GM12873 (cell line): Measurements from ENCODE around the gene ELAPOR1.

ENCODE experiments used
- TF ChIP-seq, protein P1 (sequence below): IDR thresholded peaks from 2 replicates; pipeline ENCODE4 v1.5.1; 2012; ENCODE audit warnings: low read depth, mild to moderate bottlenecking, moderate library complexity, low read length, control low read depth; ENCODE audit not compliant: insufficient read depth; ENCODE audit errors: missing control alignments

Gene ELAPOR1

DNA sequence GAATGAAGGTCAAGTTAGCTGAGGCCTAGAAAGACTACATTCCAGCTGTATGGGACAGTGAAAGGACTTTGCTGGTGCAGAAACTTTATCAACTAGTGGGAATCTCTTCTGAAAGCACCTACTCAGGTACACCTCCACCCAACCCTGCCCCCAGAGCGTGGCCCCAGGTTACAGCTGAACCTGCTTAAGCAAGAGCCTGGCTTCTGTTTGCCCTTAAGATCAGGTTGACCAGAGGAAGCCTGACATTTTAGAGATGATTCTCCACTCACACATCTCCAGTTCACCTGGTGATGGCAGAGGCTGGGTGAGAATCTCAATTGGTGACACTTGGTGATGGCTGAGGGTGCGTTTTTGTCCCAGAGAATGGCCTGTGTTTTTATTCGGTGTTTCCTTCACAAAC, 24.0 kb downstream of the ELAPOR1 start:
- TF ChIP-seq, protein P1, sequence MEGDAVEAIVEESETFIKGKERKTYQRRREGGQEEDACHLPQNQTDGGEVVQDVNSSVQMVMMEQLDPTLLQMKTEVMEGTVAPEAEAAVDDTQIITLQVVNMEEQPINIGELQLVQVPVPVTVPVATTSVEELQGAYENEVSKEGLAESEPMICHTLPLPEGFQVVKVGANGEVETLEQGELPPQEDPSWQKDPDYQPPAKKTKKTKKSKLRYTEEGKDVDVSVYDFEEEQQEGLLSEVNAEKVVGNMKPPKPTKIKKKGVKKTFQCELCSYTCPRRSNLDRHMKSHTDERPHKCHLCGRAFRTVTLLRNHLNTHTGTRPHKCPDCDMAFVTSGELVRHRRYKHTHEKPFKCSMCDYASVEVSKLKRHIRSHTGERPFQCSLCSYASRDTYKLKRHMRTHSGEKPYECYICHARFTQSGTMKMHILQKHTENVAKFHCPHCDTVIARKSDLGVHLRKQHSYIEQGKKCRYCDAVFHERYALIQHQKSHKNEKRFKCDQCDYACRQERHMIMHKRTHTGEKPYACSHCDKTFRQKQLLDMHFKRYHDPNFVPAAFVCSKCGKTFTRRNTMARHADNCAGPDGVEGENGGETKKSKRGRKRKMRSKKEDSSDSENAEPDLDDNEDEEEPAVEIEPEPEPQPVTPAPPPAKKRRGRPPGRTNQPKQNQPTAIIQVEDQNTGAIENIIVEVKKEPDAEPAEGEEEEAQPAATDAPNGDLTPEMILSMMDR, result no peak

GRCh38 chr1:109138358-109138757, 24.4 kb downstream of the ELAPOR1 start:
- TF ChIP-seq, protein P1, result no peak

DNA sequence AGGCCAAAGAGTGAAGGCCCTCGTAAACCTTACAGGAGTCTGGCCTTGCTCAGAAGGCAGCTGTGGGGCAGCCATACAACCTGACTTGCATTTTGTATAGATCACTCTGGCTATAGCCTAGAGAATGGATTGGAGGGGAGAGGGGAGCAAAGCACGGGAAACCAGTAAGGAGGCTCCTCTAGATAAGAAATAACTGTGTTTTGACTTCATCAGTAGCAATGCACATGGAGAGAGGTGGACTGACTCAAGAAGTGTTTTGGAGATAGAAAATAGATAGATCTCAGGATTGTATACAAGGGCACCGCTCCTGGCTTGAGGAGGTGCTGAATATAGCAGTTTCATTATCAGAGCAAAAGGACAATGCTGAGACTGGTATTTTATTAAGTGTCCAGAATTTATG, 26.5 kb downstream of the ELAPOR1 start:
- TF ChIP-seq, protein P1, result no peak

- TF ChIP-seq, protein P1, result no peak
Measured at GRCh38 chr1:109142260-109142659, 28.3 kb downstream of the ELAPOR1 start.

GRCh38 chr1:109148987-109149561, 35.2 kb downstream of the ELAPOR1 start:
- TF ChIP-seq, protein P1, result no peak

DNA sequence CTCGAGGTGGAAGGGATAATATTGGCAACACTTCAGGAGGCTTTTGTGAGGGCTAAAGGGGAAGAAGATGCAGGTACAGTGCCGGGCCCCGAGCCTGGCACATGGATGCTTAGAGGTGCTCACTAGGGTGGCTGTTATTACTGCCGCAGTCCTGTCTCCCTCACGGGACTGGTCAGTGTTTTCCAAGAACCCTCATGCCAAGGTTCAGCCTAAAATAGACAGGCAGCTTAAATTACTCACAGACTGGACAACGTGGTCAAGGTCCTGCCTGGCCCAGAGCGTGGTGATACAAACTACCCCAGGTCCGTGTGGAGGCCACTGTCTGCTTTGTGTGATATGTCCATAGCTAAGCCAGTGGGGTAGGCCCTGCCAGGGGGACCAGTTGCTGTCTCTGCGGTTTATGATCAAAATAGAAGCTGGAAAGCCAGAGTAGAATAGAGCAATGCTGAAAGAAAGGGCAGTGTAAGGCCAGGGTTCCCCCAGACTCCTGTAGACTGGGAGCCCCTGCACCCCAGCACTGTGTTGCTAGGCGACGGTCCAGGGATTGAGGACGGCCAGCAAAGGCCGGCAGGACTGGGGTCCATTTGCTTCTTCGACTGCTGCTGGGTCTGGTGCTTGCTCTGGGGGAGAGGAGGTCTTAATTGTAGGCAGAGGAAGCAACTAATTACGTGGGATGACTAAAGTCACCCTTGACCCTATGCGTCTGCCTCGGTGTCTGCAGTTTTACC, 36.1 kb downstream of the ELAPOR1 start:
- TF ChIP-seq, protein P1, result no peak

DNA sequence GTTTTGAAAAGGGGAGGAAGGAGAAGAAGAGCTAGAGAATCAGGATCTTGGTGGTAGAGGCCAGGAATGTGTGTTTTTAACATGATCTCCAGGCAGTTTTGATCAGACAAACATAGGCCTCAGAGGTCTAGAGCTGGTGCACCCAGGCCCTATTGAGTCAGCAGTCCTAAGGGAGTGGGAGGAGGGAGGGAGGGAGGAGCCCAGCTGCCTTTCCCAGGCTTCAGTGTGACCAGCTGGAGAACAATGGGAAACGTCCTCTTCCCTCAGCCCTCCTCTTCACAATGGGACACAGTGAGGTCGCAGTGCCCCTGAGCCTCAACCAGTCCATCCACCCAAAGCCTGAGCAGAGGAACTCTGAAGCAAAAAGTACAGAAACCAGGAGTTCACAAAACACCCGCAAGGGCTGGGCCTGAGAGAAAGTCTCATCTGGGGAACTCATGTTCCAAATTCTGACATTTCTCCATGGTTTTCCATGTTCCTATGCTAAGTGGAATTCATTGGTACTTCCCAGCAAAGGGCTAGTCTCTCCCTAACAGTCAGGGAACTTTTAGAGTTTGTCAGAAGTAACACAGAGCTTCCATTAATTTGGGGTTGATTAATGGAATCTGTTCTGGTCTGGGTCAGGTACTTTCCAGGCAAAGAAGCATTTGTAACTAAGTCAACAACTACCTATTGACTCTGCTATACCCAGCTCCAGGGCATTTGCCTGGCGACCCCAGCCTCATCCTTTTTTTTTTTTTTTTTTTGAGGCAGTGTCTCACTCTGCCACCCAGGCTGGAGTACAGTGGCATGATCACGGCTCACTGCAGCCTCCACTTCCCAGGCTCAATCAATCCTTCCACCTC, 37.5 kb downstream of the ELAPOR1 start:
- TF ChIP-seq, protein P1, result no peak
